Lung (tissue), 12 donors: ENCODE measurements around the gene CELSR1. TPM values are rescaled to one million over a fixed set of nuclear protein-coding genes. Genes with fewer than 3 reads are reported as not detected.

ENCODE experiments used
- ATAC-seq: fragments of 200-7000 bp; cut with Tn5 transposase; one replicate; pipeline ENCODE4 v1.9.1; 2020; ENCODE audit warnings: moderate number of reproducible peaks; ENCODE audit not compliant: insufficient read depth, low FRiP score
- DNase-seq, 3 donors: peaks; one replicate each; pipeline ENCODE4 v3.0.0-alpha.2; 2013 to 2017
- H3K27ac ChIP-seq, 2 donors: one replicate each; pipeline ENCODE4 v1.5.1; 2013; ENCODE audit warnings: mild to moderate bottlenecking in 2 of 2, moderate library complexity in 2 of 2, control low read depth in 1 of 2, inconsistent platforms in 1 of 2, low read depth in 1 of 2, low read length in 1 of 2
- H3K27me3 ChIP-seq, 3 donors: one replicate each; pipeline ENCODE4 v1.5.1; 2013; ENCODE audit warnings: low read length in 2 of 3; ENCODE audit not compliant: control insufficient read depth in 3 of 3, insufficient read depth in 3 of 3
- H3K36me3 ChIP-seq, 4 donors: one replicate each; pipeline ENCODE4 v1.5.1; 2013; ENCODE audit warnings: low read length in 4 of 4, mild to moderate bottlenecking in 1 of 4, moderate library complexity in 1 of 4; ENCODE audit not compliant: control insufficient read depth in 4 of 4, insufficient read depth in 4 of 4
- H3K4me1 ChIP-seq, 5 donors: one replicate each; pipeline ENCODE4 v1.5.1; 2013; ENCODE audit warnings: low read length in 5 of 5, mild to moderate bottlenecking in 2 of 5, moderate library complexity in 1 of 5; ENCODE audit not compliant: control insufficient read depth in 5 of 5, insufficient read depth in 5 of 5
- H3K4me3 ChIP-seq: one replicate; pipeline ENCODE4 v1.5.1; 2013; ENCODE audit warnings: mild to moderate bottlenecking, control low read depth, moderate library complexity
- H3K9ac ChIP-seq, 2 donors: one replicate each; pipeline ENCODE4 v1.5.1; 2013; ENCODE audit warnings: low read length in 2 of 2, control low read depth in 1 of 2; ENCODE audit not compliant: insufficient read depth in 1 of 2
- H3K9me3 ChIP-seq, 4 donors: one replicate each; pipeline ENCODE4 v1.5.1; 2013; ENCODE audit warnings: low read length in 3 of 4, mild to moderate bottlenecking in 1 of 4, moderate library complexity in 1 of 4; ENCODE audit not compliant: control insufficient read depth in 4 of 4, insufficient read depth in 3 of 4
- CTCF ChIP-seq: IDR thresholded peaks from 2 replicates; pipeline ENCODE4 v1.5.1; 2012; ENCODE audit warnings: mild to moderate bottlenecking; ENCODE audit errors: control extremely low read depth, extremely low read depth
- WGBS, 2 donors: extraction: QIAGEN DNeasy Blood & Tissue Kit; methylation state at CpG; one replicate each; pipeline ENCODE4 v1.1.7; 2013; 5-methylcytosine and 5-hydroxymethylcytosine counted together
- polyA plus RNA-seq, 2 donors: library from polyadenylated mRNA; stranded (reverse); fragments of 200-250 nt; gene quantifications; one replicate each; pipeline ENCODE4 v1.2.1, GENCODE V29; 2013
- total RNA-seq, 2 donors: library from RNA; depleted of rRNA in 1 of 2; stranded (reverse); fragments of >200 nt in 1 of 2; gene quantifications; one replicate each; pipeline ENCODE4 v1.2.1, GENCODE V29; 2014 to 2021
- donor health status: control.
- donor health status: control.
- donor health status: Bipolar disorder and iron deficiency.
- donor health status: healthy.
- donor health status: DM: yes; HTN: yes; CAD: no.

The CELSR1 gene
- total and polyA plus RNA-seq, 4 donors = 14.0 to 65.9 (median 32.7) TPM

GRCh38 chr22:46478083-46478551 is 59.3 kb downstream of the CELSR1 start:
- DNase-seq (no peak), ATAC-seq (no peak)
- H3K27me3 ChIP-seq = peaks cover 0 to 4% (median 0%) of the 10 kb centered on the region in 3 donors
- H3K9ac ChIP-seq = no peak overlapping the region
- peaks cover 0 to 2% (median 0%) of the 10 kb centered on the region in 5 donors for H3K4me1 ChIP-seq
- no peak overlapping the region for H3K27ac ChIP-seq
- H3K9me3 ChIP-seq = peaks cover 0 to 6% (median 0%) of the 10 kb centered on the region in 4 donors
- no peak for TF ChIP-seq CTCF
- 90 to 95% methylated on average over 17 of the region's 17 CpGs for WGBS, 2 donors
- H3K4me3 ChIP-seq = no peak overlapping the region
- no peaks in the 10 kb centered on the region for H3K36me3 ChIP-seq

GRCh38 chr22:46476547-46476941 is 60.9 kb downstream of the CELSR1 start:
- no peak for ATAC-seq
- 46 to 62% methylated on average over 8 of the region's 8 CpGs for WGBS, 2 donors

GRCh38 chr22:46473896-46474557 is 63.4 kb downstream of the CELSR1 start:
- H3K4me1 ChIP-seq = no peaks in the 10 kb centered on the region
- H3K36me3 ChIP-seq = no peaks in the 10 kb centered on the region
- peaks cover 0 to 3% (median 0%) of the 10 kb centered on the region in 4 donors for H3K9me3 ChIP-seq
- H3K4me3 ChIP-seq = no peak overlapping the region
- no peak overlapping the region for H3K9ac ChIP-seq
- H3K27me3 ChIP-seq = peaks cover 0 to 1% (median 0%) of the 10 kb centered on the region in 3 donors
- WGBS, 2 donors = 85 to 86% methylated on average over 20 of the region's 20 CpGs
- no peak for ATAC-seq
- no peak for TF ChIP-seq CTCF
- no peak for DNase-seq
- no peak overlapping the region for H3K27ac ChIP-seq

More at GRCh38 chr22:46476547-46476941, 60.9 kb downstream of the CELSR1 start:
- peaks cover 0 to 3% (median 0%) of the 10 kb centered on the region in 4 donors for H3K9me3 ChIP-seq
- no peak overlapping the region for H3K4me3 ChIP-seq
- H3K4me1 ChIP-seq = peaks cover 0 to 2% (median 0%) of the 10 kb centered on the region in 5 donors
- no peak for TF ChIP-seq CTCF
- H3K27ac ChIP-seq = no peak overlapping the region
- no peak overlapping the region for H3K9ac ChIP-seq
- H3K36me3 ChIP-seq = no peaks in the 10 kb centered on the region
- no peak for DNase-seq
- H3K27me3 ChIP-seq = peaks cover 0 to 4% (median 0%) of the 10 kb centered on the region in 3 donors
